Peyer's patch (tissue), 4 donors: ENCODE data around the gene ATP7B.

Experiments
- CTCF ChIP-seq, 6 experiments: fragments of 450-650 bp in 4 of 6; fragments of 200-600 bp in 2 of 6; sonication (generic) in 1 of 6; IDR thresholded peaks; one replicate each; pipeline ENCODE4 v1.5.1; 2017 to 2019; ENCODE audit warnings: antibody characterized with exemption in 6 of 6, mild to moderate bottlenecking in 3 of 6, moderate library complexity in 1 of 6
- POLR2A ChIP-seq, 2 donors: fragments of 450-650 bp; IDR thresholded peaks; one replicate each; pipeline ENCODE4 v1.5.1; 2017; ENCODE audit warnings: antibody characterized with exemption in 2 of 2, mild to moderate bottlenecking in 2 of 2, moderate library complexity in 2 of 2

DNA sequence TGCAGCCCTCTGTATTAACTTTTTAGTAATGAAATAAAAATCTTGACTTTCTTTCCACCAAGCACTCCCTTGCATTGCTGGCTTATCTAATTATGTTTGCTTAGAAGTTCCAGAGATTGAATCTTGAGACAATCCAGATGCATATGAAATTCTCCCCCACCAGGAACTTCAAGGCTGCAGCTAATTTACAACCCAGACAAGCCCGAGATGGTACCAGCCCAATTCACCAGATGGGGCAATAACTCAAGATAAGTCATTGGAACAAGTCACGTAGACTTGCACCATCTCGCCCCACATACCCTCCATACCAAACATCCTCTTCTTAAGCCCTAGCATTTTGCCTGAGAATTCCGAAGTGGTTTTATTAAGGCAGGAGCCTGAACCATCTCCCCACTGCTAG, 42.2 kb upstream of the ATP7B start:
- TF ChIP-seq CTCF (IDR thresholded peaks at IDR 0.05) (no peak), POLR2A (IDR thresholded peaks at IDR 0.05) (no peak)
